Suppressor macrophage (primary cell): Measurements from ENCODE around the gene ARID4B.
"Not testable (repeated sequence)": the region's sequence is repeated elsewhere in the genome, so short reads cannot be mapped to it uniquely, and the experiment has no call there.

Source experiments
- DNase-seq, 4 experiments: peaks; one replicate each; pipeline ENCODE4 v3.0.0-alpha.2; 2020 to 2022

The ARID4B gene

DNA sequence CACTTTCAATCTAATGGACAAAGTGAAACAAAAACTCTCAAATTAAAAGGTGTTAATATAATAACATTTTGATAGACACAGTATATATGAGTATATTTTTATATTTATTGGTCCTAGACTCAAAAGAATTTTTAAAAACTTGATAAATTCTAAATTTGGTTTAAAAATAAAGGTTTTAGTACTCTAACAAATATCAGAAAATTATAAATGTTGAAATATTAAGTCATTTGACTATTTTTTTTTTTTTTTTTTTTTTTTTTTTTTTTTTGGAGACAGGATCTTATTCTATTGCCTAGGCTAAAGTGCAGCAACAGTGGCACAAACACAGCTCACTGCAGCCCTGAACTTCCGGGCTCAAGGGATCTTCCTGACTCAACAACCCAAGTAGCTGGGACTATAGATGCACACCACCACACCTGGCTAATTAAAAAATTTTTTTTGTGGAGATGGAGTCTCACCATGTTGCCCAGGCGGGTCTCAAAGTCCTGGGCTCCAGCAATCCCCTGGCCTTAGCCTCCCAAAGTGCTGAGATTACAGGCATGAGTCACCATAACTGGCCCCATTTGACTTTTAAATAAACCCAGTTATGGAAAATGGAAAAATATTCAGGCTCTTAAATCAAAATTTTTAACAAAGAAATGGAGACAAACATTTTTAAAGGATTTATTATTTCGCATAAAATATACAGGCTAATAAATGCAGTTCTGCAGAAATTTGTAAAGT, 106.2 kb downstream of the ARID4B start:
- DNase-seq, result no peak

DNA sequence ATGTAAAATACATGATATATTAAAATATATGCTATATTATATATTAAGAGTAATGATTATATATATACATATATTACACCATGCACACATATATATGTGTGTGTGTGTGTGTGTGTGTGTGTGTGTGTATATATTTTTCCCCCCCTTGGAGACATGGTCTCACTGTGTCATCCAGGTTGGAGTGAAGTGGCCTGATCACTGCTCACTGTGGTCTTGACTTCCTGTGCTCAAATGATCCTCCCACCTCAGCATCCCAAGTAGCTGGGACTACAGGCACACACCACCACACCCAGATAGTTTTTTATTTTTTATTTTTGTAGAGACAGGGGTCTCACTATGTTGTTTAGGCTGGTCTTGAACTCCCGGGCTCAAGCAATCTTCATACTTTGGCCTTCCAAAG, 112.5 kb downstream of the ARID4B start:
- no peak for DNase-seq

DNA sequence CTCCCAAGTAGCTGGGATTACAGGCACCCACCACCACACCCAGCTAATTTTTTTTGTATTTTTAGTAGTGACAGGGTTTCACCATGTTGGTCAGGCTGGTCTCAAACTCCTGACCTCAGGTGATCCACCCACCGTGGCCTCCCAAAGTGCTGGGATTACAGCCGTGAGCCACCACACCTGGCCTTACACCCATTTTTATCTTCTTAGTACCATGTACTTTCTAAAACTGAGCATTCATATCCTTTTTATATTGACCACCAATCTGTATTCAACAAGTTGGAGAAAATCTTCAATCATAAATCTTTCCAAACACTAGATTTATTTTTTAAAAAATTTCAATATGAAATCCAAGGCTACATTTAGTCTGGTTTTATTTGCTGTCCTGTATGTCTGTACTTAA, 113.0 kb downstream of the ARID4B start:
- DNase-seq, result not testable (repeated sequence)

DNA sequence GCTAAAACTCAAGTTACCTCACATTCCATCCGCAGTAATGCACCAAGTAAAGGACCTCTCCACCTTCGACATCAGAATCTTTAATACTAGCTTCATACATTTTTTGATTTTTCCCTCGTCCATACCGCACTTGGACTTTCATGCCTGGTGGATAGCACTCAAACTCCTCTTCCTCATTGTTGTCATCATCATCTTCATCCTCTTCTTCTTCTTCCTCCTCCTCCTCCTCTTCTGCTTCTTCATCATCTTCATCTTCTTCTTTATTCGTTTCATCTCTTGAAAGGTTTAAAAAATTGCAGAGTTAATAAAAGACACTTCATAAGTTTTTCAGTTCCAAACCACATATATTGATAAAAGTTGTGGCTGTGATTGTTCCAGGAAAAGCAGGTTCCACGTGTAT, 114.2 kb downstream of the ARID4B start:
- no peak for DNase-seq

DNA sequence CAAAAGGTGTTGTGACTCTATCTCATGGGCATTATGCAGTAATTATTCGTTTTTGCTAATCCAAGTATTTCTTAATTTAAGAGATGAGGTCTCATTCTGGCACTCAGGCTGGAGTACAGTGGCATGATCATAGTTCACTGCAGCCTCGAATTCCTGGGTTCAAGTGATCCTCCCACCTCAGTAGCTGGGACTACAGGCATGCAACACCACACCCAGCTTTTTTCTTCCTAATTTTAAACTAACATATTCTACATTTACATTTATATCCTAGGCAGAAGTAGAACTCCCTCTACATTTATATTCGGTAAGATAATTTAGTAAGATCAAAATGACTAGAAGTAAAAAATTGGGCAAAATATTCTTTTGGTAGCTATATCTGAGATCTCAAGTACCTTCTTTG, 116.5 kb downstream of the ARID4B start:
- DNase-seq, result no peak

DNA sequence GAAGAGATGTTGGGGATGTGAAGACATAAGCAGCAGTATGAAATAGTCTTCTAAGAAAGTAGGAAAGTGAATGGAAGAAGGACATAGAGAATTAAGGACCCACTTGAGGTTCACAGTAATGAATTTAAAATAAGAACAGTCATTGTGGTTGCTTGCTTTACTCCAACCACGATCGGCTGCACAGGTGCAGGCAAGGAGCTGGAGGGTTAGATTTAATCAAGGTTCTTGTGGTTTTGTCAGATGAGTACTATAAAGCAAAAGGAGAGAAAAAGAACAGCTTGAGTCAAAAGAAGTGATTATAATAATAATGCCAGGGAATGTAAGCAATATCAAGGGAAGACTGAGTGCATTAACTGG, 120.8 kb downstream of the ARID4B start:
- no peak for DNase-seq

DNA sequence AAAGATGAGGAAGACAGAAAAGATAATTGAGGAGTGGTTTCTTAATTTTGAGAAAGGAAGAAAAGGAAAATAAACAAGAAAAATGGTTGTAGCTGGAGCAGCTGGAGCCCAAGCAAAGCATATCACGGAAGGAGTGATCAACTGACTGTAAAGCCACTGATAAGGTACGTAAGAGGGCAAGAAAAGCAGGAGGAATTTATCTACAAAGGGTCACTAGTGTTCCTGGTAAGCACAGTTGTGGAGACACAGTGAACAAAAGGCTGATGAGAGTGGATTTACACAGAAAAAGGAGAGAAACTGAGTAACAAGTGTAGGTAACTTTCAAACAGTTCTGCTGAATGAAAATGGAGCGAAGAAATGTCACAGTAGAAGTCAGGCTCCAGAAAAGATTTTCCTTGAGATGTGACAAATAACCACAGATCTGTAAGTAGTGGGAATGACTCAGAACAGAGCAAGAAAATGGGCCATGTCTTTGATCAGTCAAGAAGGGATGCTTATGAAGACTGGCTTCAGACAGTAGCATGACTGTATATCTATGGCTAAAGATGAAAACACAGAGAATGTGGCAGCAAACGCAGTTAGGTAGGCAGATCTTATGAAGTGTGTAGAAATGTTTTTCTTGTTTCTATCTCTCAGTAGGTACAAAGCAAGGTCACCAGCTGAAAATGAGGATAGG, 121.3 kb downstream of the ARID4B start:
- no peak for DNase-seq

DNA sequence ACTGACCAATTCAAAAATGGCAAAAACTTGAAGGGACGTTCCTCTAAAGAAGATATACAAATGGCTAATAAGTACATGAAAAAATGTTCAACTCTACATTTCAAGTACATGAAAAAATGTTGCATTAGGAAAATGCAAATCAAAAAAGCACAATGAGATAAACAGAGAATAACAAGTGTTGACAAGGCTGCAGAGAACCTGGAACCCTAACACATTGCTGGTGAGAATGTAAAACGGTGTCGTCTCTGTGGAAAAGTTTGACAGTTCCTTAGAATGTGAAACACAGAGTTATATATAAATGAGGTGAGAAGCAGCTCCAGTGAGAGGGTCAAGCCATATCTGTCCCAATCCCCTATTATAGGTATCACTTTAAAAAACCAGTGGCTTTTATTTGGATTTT, 122.3 kb downstream of the ARID4B start:
- no peak for DNase-seq

DNA sequence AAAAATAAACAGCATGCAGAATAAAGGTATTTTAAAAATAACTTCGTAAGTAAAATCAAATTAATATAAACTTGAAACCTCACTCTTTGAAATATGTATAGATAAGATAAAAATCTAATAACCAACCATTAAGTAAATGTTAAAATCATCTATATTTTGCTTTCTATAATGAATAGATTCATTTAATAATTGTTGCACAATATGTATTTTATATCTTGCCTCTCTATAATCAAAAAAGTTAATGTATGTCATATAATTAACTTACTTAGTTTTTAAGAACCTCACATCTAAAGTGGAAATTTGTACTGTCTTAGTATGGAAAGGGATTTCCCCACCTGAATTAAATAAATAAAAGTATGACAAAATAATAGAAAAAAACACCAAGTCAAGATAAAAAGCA, 124.6 kb downstream of the ARID4B start:
- no peak for DNase-seq

DNA sequence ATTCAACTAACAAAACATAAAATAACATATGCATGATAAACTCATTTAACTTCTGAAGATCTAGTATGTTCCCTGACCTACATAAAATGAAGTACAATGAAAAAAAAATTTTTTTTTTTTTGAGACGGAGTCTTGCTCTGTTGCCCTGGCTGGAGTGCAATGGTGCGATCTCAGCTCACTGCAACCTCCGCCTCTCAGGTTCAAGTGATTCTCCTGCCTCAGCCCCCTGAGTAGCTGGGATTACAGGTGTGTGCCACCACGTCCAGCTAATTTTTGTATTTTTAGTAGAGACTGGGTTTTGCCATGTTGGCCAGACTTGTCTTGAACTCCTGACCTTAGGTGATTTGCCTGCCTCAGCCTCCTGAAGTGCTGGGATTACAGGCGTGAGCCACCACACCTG, 125.5 kb downstream of the ARID4B start:
- DNase-seq, result not testable (repeated sequence)

DNA sequence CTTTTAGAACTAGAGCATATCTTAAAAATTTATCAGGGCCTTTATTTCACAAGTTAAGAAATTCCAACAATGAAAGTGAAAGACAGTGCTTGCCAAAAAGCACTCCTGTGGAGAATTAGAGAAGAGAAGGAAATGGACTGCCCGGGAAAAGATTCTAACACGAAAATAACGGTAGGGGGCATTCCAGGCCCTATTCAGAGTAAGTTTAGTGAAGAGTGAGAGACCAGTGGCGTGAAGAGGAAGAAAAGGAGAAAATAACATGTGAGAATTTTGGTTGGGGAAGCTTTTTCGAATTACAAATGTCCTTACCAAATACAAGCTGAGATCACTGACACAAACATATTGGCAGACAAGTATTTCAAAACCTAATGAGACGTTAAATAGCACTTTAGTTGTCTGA, 128.5 kb downstream of the ARID4B start:
- peak; percentile 4 to 31 (median 10) for DNase-seq

DNA sequence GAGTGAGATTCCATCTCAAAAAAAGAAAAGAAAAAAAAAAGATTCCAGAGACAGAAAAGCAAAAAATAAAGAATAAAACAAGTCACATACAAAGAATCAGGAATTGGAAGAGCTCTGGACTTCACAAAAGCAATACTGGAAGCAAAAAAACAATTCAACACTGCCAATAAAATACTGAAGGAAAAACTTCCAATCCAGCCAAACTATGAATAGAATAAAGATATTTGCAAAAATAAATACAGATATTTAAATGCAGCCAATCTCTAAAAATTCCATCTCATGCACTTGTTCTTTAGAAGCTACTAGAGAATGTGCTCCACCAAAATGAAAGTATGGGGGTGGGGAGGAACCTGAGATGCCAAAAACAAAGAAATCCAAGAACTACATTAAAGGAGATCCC, 137.5 kb downstream of the ARID4B start:
- DNase-seq, result no peak

DNA sequence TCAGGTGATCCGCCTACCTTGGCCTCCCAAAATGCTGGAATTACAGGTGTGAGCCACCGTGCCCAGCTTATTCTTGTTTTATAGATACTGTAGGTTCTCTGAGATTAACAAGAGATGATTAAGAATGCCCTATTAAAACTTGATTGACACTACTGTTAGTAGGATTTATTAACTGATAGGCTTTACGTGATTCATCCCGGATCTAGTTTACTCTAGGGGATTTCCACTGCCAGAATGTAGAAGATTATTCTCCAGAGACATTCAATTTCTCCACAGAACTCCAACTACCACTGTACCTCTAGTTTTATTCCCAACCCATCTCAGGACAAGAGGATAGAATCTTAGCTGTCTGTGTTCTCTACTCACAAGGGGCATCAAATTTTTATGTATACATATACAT, 140.7 kb downstream of the ARID4B start:
- DNase-seq, result no peak

DNA sequence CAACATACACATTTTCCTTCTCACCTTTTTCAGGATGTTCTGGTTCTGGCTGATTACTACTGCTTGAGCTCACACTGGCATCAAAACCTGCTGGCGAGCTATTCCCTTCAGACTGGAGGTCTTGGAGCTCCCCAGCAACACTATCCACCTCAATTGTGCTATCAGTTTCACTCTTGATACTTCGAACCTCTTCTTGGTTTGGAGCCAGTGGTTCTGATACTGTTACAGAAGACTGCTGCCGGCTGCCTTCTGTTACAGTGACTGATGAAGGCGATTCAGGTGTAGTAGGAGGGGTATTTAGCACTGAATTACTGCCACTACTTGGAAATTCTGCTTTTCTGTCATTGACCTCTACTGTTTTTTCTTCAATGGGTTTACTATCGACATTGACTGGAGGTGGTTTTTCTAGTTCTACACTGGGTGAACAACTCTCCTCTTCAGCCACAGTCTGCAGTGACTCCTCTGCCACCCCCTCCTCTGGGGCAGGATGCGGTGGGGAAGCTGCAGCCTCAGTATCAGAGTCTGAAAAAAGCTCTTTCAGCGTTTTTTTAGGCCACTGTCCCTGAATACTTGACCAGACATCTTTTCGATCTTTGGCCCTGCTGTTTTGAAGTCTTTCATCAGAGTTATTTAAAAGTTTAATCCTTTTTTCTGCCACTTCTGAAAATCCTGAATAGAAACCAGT, 146.3 kb downstream of the ARID4B start:
- DNase-seq, result no peak

DNA sequence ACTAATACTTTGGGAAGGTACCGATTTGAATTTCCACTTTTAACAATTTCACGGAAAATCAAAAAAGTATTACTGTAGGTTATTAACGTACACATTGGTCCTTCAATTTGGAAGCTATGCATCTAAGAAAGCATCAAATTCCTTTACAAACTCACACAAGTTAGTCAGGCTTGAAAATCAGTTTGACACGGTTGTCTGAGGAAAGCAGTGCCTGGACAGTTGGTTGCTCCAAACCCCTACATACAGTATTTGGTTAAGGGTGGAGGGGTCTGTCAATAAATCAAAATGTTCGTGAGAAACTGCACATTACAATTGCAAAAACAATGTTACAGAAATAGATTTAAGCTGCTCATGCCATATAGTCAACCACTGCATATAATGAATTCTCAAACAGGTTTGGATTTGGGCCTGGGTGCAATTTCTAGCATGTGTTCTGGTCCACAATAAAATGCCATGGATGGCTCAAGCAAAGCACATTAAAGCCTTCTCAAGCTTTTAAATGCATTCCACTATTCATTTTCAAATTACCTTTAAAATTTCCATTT, 147.0 kb downstream of the ARID4B start:
- no peak for DNase-seq

DNA sequence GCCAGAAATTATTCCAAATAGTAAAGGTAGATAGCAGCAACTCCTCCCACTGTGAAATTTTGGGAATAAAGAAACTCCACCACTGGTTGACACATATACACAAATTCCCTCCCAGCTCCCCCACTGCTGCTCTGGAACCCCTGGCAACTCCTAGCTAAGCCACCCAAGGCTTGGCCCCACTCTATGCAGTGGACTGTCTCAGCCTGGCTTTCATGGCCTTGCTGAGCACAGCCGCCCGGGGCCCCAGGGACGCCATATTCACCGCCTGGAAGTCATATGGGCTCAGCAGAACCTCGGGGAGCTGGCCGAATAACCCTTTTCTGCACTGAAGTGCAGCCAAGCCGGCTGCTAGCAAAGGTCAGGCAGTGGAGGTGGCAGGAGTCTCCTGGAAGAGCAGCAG, 151.5 kb downstream of the ARID4B start:
- no peak for DNase-seq

DNA sequence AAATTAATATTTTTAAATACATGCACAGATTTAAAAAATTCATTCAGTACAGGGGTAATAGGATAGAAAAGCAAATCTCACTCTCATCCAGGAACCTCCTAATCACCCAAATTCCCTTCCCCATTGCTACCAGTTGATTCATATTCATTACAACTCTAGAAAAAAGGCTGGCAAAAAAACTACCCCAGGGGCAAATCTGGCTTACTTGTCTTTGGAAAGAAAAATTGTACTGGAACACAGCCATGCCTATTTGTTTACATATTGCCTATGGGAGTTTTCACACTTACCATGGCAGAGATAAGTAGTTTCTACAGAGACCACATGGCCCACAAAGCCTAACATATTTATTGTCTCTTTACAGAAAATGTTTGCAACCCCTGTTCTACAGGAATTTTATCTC, 158.0 kb downstream of the ARID4B start:
- DNase-seq, result no peak

DNA sequence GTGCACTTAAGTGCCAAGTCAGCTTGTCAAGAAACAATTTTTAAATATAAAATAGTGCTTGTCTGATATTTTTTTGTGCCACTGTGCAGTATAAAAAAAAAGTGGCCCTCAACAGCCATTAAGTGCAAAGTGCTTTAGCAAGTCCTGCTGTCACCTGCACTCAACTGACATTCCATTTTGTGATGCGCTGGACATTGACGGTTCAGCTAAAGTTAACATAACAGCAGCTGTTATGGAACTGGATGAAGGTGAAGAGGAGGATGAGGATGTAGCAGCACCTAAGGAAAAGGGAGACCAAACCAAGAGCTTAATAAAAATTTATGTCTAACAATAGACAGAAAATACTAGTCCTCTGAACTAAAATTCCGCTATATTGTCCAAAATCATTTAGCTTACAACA, 159.6 kb downstream of the ARID4B start:
- DNase-seq, result no peak

DNA sequence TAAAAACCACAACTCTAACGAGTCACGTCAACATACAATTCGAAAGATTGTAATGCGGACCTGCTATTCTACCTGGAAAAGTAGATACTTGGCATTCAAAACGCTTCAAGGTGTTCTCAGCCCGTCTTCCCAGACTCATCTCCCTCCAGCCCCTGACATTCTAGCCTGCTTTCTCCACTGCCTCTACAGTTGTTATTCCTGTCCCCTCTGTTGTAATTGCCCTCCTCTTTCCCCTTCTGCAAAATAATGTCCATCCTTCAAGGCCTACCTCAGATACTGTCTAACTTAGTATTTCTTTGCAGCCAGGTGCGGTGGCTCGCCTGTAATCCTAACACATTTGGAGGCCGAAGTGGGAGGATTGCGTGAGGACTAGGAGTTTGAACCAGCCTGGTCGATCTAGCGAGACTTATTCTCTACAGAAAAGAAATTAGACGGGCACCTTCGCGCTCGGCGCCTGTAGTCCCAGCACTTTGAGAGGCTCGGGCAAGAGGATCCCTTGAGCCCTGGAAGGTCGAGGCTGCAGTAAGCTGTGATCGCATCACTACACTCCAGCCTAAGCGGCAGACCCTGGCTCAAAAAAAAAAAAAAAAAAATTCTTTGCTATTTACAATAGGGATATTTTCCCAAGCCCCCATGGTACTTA, 166.2 kb downstream of the ARID4B start:
- DNase-seq, result peak in 2 of 4 experiments; percentile 6 to 11

DNA sequence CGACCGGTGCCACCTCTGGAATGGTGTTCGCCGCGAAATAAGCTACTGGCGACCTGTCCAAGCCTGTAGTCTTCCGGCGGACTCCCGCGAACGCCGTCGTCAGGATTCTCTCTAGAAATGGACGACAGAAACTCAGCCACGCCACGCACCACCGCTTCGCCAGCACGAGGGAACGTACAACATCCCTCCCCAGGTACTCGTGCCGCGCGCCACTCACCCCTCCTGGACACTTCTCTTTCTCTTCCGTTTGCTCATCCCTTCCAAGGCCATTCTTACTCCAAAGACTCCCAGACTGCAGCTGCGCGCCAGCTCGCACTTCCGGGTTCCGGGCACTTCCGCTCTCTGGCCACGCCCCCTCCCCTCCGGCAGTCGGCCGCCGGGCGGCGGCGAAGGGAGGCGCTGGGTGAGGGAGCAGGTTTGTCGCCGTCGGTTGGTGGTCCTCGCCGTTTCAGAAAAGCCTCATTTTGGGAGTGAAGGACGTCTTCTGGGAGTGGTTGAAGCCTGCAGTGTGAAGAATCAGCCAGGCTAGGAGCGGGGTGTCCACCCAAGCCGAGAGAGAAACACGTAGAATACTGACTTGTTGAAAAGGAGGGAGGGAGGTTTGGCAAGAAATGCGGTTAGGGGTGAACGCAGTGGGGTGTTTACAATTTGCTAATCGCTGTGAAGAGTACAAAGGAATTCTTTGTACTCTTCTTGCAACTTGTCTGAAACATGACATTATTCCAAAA, 166.9 kb downstream of the ARID4B start, which contains the start of gene RBM34:
TSS of gene RBM34 (minus strand) at position 294 of the 728 bp plus-strand sequence. CDS start at position 270, 24 bp downstream.
- peak; percentile 94 to 97 (median 96) for DNase-seq

DNA sequence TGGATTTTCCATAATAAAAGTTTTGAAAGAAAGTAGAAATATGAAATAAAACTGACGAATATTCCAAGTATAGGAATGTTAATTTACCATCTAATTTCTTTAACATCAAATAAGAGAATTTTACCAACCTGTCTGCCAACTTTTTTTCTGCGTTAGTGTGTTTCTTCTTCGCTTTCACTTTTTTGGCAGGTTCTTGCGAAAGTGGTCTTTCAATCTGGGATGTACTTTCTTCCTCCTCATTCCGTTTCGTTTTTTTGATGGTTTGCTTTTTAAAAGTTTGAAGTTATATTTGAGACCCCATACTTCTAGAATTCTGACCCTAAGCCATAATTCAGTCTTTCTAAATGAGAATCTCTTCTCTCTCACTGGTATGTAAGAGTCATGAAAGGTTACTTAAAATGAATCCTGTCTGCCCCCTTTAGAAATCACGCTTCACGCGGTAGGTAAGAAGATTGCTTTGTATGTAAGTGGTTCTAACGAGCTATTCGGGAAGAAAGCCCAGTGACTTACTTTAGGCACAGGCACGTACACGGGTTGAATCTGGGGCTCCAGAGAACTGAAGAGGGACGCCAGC, 167.5 kb downstream of the ARID4B start:
- DNase-seq, result peak in 2 of 4 experiments; percentile 55 to 60

DNA sequence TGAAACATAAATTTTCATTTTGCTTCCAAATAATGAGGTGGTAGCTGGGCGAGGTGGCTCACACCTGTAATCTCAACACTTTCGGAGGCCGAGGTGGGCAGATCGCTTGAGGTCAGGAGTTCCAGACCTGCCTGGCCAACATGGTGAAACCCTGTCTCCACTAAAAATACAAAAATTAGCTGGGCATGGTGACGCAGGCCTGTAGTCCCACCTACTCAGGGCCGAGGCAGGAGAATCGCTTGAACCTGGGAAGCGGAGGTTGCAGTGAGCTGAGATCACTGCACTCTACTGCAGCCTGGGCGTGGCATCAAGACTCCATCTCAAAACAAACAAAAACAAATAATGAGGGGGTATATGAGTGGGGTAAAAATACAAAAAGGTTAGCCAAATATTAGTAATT, 168.0 kb downstream of the ARID4B start:
- DNase-seq, result not testable (repeated sequence)
